Activated CD4-positive, alpha-beta T cell treated with anti-CD3 and anti-CD28 coated beads for 1 hour (primary cell): ENCODE measurements around the gene PREX1.
A peak's percentile ranks its signal among the peaks of the same experiment; 100 is the strongest.

Experiments
- DNase-seq: peaks from one replicate; pipeline ENCODE4 v3.0.0-alpha.2; 2020

Gene PREX1

DNA sequence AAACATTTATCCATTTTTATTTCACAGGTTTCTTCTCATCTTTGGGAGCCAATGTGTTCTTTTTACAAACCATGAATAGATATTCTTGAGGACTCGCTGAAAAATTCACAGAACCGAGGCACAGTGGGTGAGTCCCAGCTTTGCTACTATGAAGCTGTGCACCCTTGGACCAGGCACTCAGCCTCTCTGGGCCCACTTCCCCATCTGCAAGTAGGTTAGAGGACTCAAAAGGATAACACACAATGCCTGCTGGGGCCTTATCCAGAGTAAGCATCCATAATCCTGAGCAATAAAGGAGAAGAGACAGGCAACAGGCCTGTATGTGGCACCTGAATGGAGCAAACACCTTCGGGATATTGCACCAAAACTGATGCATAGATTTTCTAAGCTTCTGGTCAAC lies 153.3 kb downstream of the PREX1 start:
- DNase-seq, result no peak

DNA sequence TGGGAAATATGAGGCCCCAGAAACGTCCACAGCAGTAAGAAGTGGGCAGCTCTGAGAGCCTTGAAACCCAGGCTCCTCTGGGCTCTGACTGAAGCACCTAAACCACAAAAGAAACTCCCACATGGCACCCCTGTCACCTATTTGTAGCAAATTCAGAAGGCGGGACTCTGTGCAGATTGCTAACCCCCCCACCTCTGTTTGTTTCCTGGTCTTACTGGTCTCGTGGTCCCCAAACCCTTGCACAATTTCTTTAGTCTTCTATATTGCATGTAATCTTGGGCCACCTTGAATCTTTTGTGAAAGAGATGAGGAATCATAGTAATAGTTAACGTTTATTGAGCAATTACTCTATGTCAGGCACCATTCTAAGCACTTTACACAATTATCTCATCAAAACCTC lies 154.3 kb downstream of the PREX1 start:
- DNase-seq, result no peak

DNA sequence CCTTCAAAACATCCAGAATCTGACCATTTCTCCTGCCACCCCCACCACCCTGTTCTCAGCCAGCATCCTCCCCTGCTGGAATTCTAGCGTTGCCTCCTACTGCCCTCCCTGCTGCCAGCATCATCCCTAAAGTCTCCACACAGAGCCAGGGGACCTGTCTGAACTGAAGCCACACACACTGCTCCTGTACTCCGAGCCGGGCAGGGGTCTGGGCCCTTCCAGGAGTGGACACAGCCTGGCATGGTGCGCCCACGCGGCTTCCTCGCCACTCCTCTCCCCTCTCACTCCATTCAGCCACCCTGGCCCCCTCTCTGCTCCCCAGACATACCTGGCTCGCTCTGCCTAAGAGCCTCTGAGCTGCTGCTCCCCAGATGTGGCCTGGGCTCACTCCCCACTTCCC lies 155.5 kb downstream of the PREX1 start:
- DNase-seq, result no peak

DNA sequence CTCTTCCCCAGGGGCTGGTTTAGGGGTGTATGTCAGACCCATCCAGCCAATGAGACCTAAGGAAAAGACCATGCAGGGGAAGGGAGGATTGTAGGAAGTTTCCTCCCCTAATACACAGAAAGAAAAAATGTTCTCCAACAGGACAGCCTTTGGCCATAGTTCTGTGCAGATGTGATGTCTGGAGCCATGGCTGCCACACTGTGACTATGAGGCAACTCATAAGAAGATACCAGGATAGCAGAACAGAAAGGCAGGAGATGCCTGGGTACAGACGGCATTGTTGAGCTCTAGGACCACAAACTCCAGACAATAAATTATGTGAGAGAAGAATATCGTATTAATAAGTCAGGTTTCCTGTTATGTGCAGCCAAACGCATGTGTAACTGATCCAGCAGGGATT lies 156.7 kb downstream of the PREX1 start:
- no peak for DNase-seq

DNA sequence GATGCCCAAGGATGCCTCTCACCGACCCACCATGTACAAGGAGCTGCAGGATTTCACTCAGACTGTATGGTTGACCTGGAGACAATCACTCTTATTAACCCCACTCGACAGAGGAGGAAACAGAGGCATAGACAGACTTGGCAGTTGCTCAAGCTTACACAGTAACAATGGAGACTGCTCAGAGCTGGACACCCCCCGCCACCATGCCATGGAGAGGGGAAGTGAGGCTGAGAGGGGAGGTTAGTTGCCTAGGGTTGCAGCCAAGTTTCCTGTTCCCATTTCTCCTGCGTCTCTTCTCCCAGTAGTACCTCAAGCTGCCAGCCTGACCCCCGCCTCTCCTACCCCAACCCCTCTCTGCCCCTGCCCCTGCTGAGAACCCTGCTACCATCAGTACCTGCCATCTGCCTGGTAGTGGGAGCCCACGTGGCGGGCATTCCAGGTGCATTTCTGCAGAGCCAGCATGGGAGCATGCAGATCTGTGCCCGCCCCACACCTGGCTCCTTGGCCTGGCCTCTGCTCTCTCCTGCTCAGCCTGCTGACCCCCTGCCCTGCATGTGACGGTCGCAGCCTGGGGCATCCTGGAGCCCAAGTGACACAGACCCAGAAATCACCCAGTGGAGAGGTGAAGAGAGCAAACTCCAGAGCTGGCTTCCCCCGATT lies 157.7 kb downstream of the PREX1 start:
- DNase-seq, result no peak

DNA sequence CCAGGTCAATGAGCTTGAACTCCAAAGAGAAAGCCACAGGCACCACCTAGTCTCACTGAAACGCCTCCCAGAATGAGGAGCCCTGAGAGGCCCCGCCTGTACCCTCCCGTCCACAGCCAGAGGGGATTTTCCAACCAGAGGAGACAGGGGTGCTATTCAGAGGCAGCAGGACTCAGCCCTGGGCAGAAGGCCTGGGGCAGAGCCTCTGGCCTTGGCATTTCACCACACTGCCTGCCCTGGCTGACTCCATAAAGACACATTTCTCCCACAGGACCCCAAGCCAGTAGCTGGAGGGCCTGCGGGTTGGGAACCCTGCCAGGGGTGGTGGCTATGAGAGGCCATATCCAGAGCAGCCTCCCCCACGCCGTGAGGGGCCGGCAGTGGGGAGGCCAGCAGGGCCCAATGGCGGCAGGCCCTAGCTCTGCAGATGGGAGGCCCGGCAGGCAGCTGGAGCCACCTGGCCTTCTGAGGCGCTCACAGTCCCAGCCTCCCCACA lies 159.3 kb downstream of the PREX1 start:
- DNase-seq, result no peak

DNA sequence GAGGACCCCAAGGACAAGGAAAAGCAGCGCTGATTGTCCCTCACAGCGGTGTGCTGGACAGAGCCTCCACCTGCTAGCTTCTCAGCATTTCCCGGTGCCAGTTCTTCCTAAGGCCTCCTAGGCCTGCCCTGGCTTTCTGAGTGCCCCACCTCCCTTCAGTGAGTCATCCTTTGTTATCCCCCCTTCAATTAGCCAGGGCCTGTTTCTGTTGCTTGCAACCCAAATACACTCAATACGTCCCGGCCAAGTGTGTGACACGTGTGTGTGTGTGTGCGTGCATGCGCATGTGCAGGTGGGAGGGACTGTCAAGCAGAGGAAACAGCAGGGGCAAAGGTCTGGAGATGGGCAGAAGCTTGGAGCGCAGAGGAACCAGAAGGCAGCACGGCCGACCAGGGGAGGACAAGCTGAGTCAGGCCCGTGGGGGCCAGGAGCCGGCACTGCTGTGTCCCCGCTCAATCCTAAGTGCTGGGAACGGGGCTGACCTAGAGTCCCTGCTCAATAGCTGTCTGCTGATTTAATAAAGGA lies 159.8 kb downstream of the PREX1 start:
- no peak for DNase-seq

DNA sequence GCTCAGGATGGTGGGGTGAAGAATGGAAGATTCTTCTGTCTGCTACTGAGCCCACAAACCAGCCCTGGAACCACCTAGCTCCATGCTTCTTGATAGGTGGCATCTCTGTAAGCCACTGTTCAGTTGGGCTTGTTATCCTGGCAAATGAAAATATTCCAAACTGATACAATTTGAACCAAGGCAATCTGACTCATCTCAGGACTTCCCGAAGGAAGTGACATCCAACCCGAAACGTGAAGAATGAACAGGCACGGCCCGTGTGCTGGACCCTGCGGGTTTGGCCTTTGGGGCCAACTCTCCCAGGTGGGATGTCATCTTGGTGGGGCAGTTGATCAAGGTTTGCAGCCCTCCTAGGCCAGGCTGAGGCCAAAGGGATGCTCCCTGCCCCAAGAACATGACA lies 160.3 kb downstream of the PREX1 start:
- DNase-seq, result no peak

DNA sequence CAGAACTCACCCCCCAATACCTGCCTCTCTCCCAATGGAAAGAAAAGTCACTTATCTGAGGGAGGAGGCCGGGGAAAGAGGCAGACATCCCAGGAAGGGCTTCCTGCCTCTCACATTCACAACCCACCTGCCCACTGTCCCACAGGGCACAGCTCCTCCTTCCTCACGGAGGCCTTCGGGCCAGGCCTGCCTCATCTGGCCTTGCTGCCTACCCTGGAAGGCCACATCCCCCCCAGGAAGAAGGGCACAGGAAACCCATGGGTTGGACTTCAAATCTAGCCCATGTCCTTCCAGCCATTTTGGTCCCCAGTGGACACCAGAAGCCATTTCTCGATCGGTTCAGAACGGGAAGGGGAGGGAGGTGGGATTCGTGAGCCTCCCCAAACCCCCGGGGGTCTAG lies 162.0 kb downstream of the PREX1 start:
- DNase-seq, result no peak

DNA sequence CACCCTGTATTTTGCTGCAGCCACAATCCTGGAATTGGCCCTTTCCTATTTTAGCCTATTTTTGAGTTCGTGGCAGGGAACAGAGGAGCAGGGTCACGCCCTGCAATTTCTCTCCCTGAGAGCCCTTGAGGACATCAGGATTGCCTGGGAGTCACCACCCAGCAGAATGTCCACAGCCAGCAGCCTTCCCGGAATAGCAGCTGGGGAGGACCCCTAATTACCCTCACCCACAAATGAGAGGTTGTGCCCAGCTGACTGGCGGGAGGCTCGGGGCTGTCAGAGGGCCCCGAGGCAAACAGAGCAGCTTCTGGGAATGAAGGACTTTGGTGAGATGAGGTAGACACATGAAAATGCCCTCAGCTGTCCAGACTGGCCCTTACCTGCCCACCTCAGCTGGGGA lies 165.1 kb downstream of the PREX1 start:
- no peak for DNase-seq

DNA sequence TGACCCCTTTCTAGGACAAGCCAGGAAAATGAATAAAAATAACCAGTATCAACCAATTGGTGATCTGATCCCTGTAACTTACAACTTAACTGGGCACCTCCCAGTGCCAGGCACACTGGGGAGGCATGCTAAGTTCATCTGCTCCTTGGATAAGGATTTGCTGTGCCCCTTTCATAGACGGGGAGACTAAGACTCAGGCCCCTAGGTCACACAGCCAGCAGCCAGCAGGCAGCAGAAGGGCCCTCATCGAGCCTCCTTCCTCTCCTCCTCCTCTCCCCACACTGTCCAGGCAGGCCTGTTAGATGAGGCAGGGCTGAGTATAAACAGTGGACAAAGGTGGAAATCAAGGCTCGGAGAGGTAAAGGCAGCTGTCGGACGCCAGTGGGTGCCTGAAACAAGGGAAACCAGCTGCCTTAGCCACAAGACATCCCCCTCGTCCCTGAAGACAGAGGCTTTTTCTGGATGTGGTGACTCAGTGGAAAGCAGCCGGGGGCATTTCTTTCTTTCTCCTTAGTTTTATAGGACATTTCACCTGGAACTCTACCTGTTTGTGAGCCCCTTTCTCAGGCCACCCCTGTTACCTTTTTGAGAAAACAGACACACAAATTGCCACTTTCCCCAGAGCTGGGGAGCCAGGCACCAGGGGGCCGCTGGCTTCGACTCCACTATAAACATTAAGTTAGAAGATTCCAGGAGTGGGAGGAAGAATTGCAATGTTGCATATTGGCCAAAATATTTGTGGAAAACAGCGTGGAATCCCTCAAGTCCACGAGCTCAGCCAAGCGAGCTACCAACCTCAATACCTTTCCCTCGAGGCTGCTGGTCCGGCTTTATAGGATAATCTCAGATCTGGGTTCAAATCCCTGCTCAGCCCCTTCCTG lies 166.0 kb downstream of the PREX1 start:
- DNase-seq, result no peak

DNA sequence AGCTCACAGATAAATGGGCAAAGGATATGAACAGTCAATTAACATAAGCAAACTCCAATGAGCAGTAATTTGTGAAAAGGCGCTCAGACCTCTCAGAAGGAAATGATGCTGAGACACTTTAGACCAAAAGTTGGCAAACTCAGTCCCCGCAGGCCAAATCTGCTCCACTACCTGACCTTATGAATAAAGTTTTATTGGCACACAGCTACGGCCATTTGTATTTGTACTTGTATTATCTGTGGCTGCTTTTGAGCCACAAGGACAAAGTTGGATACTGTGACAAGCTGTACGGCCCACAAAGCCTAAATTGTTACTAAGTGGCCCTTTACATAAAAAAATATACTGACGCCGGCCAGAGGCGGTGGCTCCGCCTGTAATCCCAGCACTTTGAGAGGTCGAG lies 167.0 kb downstream of the PREX1 start:
- no peak for DNase-seq

DNA sequence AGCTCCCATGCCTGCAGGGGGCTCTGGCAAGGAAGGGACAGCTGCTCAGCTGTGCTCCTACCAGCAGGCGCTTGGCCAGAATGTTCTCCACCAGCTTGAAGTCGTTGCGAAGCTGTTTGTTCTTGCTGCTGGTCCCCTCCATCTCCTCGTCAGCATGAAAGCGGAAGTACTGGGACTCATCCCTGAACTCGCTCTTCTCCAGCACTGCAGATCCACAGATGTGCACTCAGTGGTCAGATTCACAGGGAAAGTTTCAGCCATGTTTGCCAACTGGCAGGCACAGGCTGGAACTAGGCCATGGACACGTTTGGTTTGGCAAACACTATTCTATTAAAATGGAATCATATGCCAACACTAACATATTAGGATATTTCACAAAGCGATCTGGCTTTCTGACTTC lies 167.9 kb downstream of the PREX1 start:
- no peak for DNase-seq

DNA sequence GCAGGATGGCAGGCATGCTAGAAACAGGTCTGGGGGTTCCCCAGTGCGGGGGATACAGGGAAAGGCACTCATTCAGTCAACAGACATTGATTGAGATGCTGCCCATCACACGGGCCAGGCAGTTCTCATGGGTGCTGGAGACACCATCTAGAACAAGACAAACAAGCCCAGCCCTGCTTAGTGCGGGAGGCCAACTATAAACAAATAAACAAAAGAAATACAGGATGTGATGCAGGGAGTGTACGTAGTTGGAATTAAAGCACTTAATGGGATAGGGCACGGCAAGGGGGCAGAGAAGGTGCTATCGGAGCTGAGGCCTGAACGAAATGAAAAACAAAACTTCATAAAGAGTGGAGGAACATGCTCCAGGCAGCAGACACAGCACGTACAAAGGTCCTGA lies 169.3 kb downstream of the PREX1 start:
- DNase-seq, result no peak

DNA sequence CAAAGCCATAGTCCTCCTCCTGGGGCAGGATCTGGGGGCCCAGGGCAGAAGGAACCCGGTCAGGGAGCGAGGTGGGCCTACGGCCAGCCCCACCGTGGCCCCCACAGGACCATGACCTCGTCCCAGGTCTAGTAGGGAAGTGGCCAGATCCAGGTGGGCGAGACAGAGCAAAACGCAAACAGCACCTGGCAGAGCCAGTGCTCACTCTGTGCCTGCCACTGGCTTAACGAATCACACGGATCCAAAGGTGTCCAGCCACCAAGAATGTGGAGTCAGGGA lies 169.7 kb downstream of the PREX1 start:
- DNase-seq, result no peak

DNA sequence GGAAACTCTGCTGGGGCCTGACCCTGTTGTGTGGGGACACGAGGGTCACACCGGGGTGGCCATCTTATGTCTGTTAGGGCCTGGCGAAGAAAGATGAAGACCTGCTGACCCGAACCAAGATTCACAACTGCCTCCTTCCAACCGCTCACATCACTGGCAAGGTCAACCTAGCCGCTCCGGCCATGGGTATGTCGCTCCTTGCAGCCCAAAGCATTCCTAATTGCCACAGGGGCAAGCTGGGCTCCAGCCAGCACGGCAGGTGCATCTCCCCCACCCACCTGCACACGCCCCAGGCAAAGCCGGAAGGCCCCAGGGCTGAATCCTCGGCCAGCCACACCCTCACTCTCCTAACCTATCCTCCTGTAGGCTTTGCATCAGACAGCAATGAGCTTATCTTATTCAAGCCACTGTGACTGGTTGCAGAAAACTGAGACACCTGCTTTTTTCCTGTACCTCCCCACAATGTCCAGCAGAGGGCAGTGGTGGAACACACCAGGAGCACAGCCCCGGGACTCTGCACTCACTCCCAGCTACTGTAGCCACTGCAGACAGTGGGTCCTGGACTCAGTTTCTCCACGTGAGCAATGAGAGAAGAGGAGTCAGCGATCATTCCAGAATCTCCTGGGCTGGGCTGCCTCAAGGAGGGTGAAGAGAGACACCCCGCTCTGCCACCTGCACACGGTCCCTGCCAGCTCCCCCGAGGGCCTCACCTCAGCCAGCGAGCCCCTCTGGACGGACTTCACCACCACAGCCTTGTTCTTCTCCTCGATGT lies 170.2 kb downstream of the PREX1 start:
- peak; percentile 46 for DNase-seq

DNA sequence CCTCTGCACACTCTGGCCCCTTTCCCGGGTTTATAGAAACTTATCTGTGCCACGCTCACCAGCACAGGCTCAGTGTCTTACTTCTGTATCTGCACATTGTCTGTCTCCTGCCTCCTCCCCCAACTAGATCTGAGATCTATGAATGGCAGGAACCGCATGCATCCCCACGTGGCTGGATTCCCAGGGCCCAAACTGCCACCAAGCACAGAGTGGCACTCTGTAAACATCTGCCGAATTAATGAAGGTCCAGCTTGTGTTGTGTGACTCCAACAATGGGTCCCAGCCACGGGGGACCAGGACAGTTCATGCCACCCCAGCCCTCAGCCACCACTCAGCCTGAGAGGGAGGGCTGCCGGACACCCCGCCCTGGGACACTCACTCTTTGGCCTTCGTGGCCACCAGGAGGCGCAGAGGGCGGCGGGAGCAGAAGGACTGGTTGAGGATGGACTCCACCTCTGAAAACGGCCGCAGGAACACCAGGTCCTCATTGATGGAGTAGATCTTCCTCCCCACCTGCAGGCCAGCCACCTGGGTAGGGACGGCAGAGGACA lies 171.1 kb downstream of the PREX1 start:
- no peak for DNase-seq

DNA sequence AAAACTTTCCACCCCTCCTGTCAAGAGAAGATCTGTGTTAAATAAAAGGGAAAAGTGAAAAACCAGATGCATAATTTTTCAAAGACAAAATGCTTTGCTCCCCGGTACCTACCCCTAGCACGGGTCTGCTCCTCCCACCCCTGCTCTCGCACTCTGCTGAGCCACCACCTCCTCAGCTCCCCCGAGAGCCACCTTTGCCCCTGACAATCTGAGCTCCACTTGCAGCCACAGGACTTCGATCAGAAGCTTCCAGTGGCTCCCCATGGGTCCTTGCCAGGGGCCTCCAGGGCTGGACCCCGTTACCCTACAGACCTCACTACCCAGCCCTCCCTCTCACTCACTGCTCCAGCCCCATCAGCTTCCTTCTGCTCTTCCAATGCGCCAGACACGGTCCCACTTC lies 171.7 kb downstream of the PREX1 start:
- no peak for DNase-seq

DNA sequence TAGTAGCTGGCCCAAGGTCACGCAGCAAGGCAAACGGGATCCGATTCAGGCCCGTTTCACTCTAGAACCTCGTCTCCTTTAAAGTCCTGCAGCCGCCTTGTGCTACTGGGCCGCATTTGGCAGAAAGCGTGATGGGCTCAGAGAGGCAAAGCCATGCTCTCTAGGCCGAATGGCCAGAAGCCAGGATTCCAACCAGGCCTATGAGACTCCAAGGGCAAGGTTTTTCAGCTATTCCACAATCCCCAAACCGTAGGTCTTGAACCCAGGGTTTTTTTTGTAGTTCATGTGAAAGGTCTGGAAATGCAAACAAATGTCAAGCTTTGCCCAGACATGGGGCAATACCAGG lies 174.1 kb downstream of the PREX1 start:
- no peak for DNase-seq

DNA sequence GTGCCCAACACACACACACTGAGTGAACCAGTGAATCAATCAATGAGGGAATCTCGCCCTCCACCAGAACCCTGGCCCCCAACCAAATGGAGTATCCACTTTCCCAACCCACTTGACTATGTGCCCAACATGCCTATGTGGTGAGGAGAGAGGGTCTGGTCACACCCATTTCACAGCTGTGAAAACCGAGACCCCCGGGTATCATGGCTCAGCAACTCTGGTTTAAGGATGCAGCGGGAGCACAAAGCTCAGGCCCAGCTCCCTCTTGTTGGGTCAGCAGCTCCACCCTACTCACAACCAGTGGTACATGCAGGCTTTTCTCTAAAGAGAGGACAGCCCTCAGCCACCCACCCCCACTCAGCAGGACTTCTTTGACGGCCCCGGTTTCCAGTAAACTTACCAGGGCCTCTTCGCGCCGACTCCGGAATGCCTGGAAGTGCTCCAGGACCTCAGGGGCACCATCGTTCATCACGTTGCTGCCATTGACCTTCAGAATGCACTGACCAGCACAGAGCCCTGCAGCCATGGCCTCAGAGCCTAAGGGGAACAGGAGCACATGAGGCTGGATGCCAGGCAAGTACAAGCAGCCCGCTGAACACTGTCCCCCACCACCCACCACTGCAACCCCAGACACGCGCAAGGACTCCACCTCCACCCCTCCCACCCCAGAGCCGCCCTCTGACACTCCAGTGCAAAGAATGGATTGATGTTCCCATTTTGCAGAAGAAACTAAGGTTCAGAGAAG lies 174.7 kb downstream of the PREX1 start:
- no peak for DNase-seq

DNA sequence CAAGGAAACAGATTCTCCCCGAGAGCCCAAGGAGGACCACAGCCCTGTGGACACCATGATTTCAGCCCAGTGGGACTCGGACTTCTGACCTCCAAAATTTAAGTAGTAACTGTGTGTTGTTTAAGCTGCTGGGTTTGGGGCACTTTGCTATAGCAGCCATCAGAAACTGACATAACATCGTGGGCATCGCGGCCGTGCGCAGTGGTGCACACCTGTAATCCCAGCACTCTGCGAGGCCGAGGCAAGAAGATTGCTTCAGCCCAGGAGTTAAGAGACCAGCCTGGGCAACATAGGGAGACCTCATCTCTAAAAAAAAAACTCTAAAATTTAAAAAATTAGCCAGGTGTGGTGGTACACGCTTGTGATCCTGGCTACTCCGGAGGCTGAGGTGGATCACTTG lies 175.8 kb downstream of the PREX1 start:
- DNase-seq, result no peak

DNA sequence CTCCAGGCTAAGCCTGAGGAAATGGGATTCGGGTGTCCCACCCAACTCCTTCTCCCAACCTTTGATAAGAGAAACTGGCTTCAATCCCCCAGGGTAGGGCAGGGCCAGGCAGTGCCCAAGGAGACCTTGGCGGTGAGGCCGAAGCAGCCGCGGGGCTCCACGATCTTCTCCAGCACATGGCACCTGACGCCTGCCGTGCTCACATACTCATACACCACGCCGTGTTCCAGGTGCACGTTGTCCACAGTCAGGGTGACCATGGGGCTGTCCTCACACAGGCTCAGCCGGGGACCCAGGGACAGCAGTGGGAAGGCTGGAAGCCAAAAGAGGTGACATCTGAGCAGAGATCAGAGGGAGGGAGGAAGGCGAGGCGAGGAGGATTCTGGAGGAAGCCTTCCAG lies 176.5 kb downstream of the PREX1 start:
- DNase-seq, result no peak

DNA sequence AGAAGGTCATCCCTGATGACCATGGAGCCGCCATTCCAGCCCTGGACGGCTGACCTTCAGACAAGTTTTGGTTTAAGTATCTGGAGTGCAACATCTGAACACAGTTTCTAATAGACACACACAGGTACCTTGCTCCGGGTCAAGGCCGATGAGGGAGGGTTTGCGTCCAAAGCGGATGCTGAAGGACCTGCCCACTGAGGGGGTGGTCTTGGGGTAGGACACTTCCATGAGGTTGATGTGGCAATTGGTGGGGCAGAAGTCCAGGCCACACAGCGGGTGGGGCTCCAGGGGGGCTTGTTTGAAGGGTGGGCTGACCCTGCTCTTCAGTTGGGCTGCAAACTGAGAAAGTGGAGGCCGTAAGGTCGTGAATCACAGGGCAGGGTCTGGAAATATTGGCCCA lies 177.9 kb downstream of the PREX1 start:
- DNase-seq, result no peak
